GM18951 (cell line): ENCODE measurements around the gene SUPV3L1.

Experiments
- POLR2A ChIP-seq: IDR thresholded peaks from 4 replicates; pipeline ENCODE4 v1.6.1; 2011; ENCODE audit warnings: mild to moderate bottlenecking; ENCODE audit not compliant: insufficient read length, insufficient read depth; ENCODE audit errors: extremely low read depth
- in situ Hi-C: fragments of 300-500 bp; cut with MboI; formaldehyde crosslinking; loops from one replicate; pipeline ENCODE4 v1.12.0; 2022; ENCODE audit warnings: low sequenced_read_pairs, mixed read lengths, inconsistent platforms; ENCODE audit not compliant: unreplicated experiment

SUPV3L1 gene

DNA sequence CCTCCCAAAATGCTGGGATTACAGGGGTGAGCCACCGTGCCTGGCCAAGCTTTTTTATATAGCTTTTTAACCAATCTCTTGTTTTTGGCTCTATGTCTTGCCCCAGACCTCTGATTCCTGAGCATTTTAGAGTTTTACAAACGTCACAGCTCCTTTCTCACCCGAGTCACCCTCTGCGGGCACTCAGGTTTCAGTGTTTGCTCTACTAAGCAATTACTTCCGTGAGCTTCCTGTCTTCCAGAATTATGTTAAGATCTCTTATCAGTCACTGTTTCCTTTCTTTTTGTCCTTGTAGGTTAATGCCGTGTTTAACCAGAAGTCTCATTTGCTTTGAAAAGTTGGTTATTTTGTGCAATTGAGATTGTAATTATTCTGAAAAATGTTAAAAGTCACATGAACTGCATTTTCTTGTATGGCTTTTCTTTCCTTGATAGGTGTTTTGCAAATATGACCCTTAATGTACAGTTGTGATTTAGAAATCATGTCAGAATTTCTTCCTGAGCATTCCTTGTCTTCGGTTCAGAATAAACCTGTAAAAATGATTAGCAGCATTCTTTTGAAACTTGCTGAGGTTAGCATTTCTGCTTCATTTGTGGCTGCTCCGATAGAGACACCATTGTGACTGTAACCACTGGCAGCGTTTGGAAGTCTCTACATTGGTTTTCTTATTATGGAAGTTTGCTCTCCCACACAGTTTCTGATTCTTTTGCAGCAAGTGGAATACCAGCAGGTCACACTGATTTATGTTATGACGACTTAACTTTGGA lies 35.6 kb downstream of the SUPV3L1 start:
- in situ Hi-C loops: loop anchor here (25.0 kb wide), 1 partner anchor 203 kb away; no protein-coding TSS in a partner anchor
- no peak for TF ChIP-seq POLR2A

DNA sequence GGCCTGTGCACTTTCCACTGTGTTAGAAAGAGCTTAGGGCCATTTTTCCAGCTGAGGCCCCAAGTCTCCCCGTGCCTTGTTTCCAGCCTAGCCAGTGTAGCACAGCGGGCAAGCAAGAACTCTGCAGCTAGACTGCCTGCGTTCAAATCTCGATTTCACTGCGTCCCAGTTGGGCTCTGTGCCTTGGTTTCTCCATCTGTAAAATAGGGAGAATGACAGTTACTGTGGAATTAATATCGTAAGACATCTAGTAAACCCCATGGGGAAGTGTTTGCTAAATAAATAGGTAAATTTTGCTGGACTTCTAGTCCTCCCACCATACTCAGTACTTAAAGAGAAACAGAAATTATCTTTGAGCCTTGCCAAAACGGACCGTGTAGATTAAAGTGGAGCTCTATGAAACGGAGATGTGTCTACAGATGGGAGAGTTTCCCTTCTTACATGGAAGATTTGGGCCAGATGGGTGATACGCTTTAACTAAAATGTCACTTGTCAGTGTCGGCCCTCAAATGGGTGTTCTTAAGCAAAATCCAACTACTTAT lies 36.6 kb downstream of the SUPV3L1 start:
- in situ Hi-C loops: loop anchor here (25.0 kb wide), 1 partner anchor 204 kb away; no protein-coding TSS in a partner anchor
- no peak for TF ChIP-seq POLR2A

DNA sequence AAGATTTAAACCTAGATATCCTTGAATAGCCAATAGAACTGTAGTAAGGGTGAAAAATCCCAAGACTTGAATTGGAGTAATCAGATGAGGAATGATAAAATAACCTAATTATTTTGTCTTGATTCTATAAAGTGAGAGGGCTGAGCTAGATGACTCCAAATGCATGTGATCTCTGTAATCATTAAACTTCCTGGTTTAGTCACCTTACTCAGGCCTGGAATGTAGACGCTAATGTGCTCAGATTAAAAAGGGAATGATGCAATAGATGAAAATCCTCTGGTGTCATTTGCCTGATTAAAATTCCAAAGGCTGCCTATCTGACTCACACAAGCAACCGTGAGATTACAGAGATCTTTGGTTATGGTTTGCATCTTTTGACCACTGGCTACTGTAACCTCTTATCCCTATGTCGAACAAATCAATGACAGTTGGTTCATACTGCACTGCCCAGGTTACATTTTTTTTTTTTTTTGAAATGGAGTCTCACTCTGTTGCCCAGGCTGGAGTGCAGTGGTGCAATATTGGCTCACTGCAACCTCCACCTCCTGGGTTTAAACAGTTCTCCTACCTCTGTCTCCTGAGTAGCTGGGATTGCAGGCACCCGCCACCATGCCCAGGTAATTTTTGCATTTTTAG lies 37.2 kb downstream of the SUPV3L1 start:
- TF ChIP-seq POLR2A: no peak
- in situ Hi-C loops: loop anchor here (25.0 kb wide), 1 partner anchor 205 kb away; no protein-coding TSS in a partner anchor

DNA sequence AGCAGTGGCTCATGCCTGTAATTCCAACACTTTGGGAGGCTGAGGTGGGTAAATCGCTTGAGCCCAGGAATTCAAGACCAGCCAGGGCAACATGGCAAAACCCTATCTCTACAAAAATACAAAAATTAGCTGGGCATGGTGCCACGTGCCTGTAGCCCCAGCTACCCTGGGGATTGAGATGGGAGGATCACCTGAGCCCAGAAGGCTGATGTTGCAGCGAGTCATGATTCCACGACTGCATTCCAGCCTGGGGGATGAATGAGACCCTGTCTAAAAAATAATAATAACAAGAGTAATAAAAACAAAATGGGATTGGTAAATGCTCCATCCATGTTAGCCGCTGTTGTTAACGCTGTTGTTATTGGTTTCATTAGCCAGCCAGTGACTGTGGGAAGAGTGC lies 38.8 kb downstream of the SUPV3L1 start:
- in situ Hi-C loops: loop anchor here (25.0 kb wide), 1 partner anchor 207 kb away; no protein-coding TSS in a partner anchor
- no peak for TF ChIP-seq POLR2A

DNA sequence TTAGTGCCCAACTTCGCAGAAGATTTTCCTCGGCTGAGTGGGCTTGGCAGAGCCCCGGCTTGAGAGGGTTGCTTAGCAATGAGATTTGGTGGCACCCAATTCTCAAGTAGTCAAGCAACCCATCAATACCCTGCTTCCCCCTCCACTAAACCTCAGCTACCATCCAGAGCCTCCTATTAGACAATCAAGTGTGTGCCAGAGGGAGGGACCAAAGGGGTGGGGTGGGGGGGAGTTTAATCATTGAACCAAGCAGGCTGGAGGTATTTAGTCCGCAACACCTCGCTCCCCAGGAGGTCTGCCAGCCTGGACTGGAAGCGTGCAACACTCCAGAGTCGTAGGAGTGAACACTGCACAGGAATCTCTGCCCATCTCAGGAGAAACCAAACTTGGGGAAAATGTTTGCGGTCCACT lies 40.0 kb downstream of the SUPV3L1 start, which contains the start of gene HKDC1:
Gene HKDC1 (plus strand): TSS at position 292 of the 411 bp plus-strand sequence. CDS start 104 bp downstream, at position 396.
- no peak for TF ChIP-seq POLR2A
- in situ Hi-C loops: loop anchor here (25.0 kb wide), 1 partner anchor 208 kb away; no protein-coding TSS in a partner anchor

DNA sequence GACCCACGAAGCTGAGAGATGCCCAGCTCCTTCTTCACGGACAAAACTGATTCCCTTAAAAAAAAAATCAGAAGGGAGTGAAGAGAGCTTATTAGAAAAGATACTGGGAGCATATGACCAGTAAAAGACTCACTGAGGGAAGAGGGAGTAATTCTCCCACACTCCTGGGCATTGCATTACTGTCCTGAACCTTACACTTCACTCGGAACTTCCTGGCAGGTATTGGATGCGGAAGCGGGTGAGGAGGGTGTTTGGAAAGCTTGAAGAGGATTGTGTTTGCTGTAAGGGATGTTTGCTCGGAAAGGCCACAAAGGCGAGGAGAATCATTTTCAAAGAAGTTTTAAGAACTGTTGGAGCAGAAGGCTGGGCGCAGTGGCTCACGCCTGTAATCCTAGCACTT lies 40.5 kb downstream of the SUPV3L1 start:
- TF ChIP-seq POLR2A: no peak
- in situ Hi-C loops: loop anchor here (25.0 kb wide), 1 partner anchor 208 kb away; no protein-coding TSS in a partner anchor

DNA sequence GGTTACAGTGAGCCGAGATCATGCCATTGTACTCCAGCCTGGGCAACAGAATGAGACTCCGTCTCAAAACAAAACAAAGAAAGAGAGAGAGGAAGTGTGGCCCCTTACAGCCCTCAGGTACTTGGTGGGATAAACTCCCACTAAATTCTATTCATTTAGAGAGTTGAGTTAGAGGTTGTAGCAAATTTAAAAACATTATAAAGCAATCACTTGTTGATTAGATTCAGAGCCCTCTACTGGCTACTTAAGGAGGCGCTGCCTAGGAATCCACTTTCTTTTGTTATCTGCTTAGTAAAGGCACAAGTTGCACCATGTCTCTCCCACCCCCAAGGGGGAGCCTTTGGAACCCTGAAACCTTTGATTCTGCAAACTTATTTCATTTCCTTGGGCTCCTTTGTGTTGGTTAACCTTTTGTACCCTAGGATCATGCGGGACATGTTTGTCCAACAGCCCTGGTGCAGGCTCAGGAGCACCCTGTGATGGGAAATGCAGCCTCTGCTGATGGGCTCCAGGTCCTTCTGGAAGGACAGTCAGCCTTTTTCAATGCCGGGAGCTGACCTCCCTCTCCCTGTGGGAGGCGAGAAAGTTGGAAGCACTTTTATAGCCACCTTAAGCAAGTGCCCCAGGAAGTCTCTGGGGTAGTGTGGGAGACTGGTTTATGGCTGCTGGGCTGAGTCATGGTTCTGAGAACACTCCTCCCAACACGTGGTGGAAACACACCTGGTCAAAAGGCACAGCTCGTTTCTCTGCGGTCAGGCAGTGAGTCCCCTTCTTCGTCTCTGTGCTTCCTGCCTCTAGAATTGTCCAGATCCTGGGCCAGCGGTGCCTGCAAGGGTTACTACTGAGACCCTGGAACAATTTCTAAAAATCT lies 42.4 kb downstream of the SUPV3L1 start:
- in situ Hi-C loops: loop anchor here (25.0 kb wide), 1 partner anchor 210 kb away; no protein-coding TSS in a partner anchor
- TF ChIP-seq POLR2A: peak; percentile 51

DNA sequence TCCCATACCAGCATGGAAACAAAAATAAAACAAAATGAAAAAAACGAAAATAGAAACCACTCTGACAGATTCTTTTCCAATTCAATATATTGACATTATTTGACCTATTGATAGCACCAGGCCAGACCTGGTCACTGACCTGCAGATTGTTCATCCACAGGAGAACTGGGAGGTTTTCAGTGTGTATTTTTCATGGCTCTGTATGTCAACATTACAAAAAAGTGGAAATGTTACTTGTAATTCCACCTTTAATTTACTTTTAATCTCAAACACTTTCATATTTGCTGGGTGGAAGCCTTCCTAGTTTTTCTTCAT lies 43.0 kb downstream of the SUPV3L1 start:
- no peak for TF ChIP-seq POLR2A
- in situ Hi-C loops: loop anchor here (25.0 kb wide), 1 partner anchor 211 kb away; no protein-coding TSS in a partner anchor

DNA sequence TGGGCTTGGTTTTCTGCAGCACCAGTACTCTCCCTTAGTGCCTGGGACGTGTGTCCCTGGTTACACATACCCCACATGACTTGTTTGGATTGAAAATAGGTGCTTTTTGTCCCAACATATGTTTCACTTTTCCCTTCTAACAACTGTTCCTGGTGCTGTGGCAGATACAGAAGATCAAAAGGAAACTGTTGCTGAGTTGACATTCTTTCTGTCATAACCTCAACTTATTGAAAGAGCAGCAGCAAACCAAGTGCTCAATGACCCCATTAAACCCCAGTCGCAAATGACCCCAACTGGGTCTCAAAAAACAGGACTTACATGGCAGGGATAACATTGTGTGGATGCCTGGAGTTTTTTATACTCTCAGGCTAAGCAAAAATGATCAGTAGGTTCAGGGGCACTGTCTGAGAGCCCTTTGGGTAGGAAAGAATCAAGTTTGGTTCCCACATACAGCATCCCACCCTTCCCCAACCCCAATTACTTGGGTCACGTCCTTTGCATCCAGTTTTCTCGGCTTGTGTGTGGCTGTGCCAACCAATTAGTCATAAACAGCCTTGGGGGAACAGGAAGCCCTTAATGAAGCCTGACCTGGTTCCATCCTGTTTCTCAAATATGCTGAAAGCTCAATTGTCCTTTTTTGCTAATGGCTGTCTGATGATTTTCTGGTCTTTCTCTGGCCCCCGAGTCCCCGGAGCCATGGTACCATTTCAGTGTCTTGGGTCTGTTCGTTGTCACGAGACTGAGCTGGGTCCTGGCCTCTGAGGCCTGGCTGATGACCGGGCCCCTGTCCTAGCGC lies 45.0 kb downstream of the SUPV3L1 start:
- no peak for TF ChIP-seq POLR2A
- in situ Hi-C loops: loop anchor here (25.0 kb wide), 1 partner anchor 213 kb away; no protein-coding TSS in a partner anchor

DNA sequence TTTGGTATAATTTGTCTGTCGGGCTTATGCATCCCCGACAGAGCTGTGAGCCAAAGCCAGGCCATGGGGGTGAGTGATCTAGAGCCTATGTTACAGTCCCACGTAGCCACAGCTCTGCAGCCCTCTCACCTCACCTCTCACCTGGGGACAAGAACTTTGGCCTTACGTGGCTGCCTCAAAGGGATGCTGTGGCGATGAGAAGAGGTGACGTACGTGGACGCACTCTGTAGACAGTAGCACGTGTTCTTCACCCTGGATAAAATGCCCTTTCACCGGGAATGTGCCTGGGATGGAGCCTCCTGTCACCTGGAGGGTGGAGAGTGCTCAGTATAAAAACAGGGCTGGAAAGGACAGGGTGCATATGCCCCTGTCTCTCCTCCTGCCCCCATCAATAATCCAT lies 45.6 kb downstream of the SUPV3L1 start:
- in situ Hi-C loops: no loop called here
- no peak for TF ChIP-seq POLR2A

DNA sequence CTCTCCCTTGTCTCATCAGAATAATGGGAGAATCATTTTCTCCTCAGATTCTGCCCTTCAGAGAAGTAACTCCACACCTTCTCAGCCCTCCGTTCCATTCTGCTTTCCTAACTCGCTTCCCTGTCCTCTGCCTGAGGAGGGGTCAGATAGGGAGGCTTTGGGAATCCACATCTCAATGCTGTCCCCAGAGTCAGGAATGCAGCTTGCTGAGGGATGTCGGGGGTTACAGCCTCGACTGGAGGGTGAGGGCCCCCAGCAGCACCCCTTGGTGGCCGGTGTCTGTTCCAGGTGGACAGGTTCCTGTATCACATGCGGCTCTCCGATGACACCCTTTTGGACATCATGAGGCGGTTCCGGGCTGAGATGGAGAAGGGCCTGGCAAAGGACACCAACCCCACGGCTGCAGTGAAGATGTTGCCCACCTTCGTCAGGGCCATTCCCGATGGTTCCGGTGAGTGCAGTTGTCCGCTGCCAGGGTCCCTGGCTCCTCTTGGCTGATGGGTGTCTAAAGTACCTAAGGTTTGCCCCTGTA lies 47.0 kb downstream of the SUPV3L1 start:
- TF ChIP-seq POLR2A: no peak
- in situ Hi-C loops: no loop called here

DNA sequence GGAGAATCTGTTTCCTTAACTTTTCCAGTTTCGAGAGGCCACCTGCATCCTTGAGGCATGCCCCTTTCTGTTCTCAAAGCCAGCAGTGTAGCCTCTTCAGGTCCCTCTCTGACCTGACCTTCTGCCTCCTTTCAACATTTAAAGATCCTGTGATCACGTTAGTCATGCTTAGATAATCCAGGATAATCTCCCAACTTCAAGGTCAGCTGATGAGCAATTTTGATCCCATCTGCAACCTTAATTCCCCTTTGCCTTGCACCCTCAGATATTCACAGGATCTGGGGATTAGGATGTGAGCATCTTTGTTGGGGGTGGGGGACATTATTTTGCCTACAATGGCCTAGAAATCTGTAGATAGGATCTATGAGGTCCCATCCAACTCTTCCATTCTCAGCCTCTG lies 48.1 kb downstream of the SUPV3L1 start:
- in situ Hi-C loops: no loop called here
- no peak for TF ChIP-seq POLR2A

DNA sequence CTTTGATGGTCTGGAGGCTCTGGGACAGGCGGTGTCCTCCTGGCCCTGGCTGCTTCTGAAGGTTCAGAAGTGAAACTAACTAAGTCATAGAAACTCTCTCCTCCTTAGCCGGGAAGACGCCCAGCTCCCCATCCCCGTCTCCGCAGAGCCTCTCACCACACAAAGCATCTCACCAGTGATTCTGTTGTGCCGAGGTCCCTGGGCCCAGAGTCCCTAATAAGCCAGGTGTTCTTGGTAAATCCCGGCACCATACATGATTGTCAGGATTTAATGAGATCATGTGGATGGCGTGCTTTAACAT lies 49.5 kb downstream of the SUPV3L1 start:
- TF ChIP-seq POLR2A: no peak
- in situ Hi-C loops: no loop called here
